Sigmoid colon (tissue), 4 donors: Measurements from ENCODE around the gene C4orf36.

Source experiments
- POLR2A ChIP-seq, 2 donors: fragments of 450-650 bp; IDR thresholded peaks; one replicate each; pipeline ENCODE4 v1.6.1; 2016; ENCODE audit warnings: antibody characterized with exemption in 2 of 2, mild to moderate bottlenecking in 2 of 2, moderate library complexity in 2 of 2
- POLR2AphosphoS5 ChIP-seq, 4 donors: sonication (generic); formaldehyde crosslinking; IDR thresholded peaks; one replicate each; pipeline ENCODE4 v1.6.1; 2017; ENCODE audit warnings: antibody characterized with exemption in 4 of 4
- TF ChIP-seq, protein P1 (sequence below), 4 experiments: fragments of 450-650 bp in 3 of 4; fragments of 200-600 bp in 1 of 4; IDR thresholded peaks; one replicate each; pipeline ENCODE4 v1.5.1; 2016 to 2019; ENCODE audit warnings: antibody characterized with exemption in 4 of 4, mild to moderate bottlenecking in 3 of 4, moderate library complexity in 2 of 4

DNA sequence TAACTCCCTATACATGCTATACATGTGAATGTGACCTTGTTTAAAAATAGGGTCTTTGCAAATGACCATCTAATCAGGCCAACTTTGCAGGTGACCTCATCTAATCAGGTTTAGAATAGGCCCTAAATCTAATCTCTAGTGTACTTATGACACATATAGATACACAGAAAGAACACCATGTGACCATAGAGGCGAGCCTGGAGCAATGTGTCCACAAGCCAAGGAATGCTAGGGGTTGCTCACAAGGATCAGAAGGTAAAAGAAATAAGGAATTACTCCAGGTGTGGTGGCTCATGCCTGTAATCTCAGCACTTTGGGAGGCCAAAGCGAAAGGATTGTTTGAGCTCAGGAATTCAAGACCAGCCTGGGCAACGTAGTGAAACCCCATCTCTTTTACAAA, 9.6 kb upstream of the C4orf36 start:
- TF ChIP-seq, protein P1, sequence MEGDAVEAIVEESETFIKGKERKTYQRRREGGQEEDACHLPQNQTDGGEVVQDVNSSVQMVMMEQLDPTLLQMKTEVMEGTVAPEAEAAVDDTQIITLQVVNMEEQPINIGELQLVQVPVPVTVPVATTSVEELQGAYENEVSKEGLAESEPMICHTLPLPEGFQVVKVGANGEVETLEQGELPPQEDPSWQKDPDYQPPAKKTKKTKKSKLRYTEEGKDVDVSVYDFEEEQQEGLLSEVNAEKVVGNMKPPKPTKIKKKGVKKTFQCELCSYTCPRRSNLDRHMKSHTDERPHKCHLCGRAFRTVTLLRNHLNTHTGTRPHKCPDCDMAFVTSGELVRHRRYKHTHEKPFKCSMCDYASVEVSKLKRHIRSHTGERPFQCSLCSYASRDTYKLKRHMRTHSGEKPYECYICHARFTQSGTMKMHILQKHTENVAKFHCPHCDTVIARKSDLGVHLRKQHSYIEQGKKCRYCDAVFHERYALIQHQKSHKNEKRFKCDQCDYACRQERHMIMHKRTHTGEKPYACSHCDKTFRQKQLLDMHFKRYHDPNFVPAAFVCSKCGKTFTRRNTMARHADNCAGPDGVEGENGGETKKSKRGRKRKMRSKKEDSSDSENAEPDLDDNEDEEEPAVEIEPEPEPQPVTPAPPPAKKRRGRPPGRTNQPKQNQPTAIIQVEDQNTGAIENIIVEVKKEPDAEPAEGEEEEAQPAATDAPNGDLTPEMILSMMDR (IDR thresholded peaks at IDR 0.05): no peak
- no peak for TF ChIP-seq POLR2A (IDR thresholded peaks at IDR 0.05)
- no peak for TF ChIP-seq POLR2AphosphoS5 (IDR thresholded peaks at IDR 0.05)
